ENCODE data around the gene CYREN.

The CYREN gene

GRCh38 chr7:135180122-135180521 lies 9.6 kb upstream of the CYREN start:
- Histone ChIP-seq H3K36me3 (ENCODE audit: low read depth) (peaks cover 56% of the 10 kb centered on the region), H3K9me3 (ENCODE audit: severe bottlenecking) (peaks cover 19% of the 10 kb centered on the region), H3K27ac (ENCODE audit: poor library complexity, severe bottlenecking) (no peak overlapping the region), H3K4me1 (ENCODE audit: insufficient read depth, poor library complexity, severe bottlenecking) (peaks cover 27% of the 10 kb centered on the region), H3K4me3 (ENCODE audit: severe bottlenecking) (no peak overlapping the region), H3K27me3 (ENCODE audit: insufficient read depth, poor library complexity, severe bottlenecking) (no peaks in the 10 kb centered on the region)
- ATAC-seq (ENCODE audit: low read depth) (no peak), DNase-seq (ENCODE audit: low spot score) (no peak)
- no peak for TF ChIP-seq CTCF (IDR thresholded peaks at IDR 0.05; ENCODE audit: poor library complexity, severe bottlenecking)

DNA sequence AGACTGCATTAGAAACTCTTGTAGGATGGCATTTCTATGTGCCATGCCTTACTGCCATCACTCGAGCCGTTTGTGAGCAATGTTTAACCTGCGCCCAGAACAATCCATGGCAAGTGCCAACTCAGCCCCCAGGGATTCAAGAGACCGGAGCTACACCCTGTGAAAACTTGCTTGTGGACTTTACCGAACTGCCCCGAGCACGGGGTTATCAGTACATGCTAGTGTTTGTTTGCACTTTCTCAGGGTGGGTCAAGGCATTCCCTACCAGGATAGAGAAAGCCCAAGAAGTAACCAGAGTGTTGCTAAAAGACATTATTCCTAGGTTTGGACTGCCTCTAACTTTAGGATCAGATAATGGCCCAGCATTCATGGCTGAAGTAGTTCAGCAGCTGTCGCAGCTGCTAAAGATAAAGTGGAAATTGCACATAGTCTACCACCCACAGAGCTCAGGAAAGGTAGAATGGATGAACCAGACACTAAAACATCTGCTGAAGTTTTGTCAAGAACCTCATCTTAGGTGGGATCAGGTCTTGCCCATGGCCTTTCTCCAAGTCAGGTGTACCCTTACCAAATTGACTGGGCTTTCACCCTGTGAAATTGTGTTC lies 8.9 kb upstream of the CYREN start:
- Histone ChIP-seq H3K27me3 (ENCODE audit: insufficient read depth, poor library complexity, severe bottlenecking) (no peaks in the 10 kb centered on the region), H3K4me3 (ENCODE audit: severe bottlenecking) (no peak overlapping the region), H3K9me3 (ENCODE audit: severe bottlenecking) (peaks cover 19% of the 10 kb centered on the region), H3K4me1 (ENCODE audit: insufficient read depth, poor library complexity, severe bottlenecking) (peaks cover 27% of the 10 kb centered on the region), H3K36me3 (ENCODE audit: low read depth) (peaks cover 55% of the 10 kb centered on the region), H3K27ac (ENCODE audit: poor library complexity, severe bottlenecking) (no peak overlapping the region)
- DNase-seq (ENCODE audit: low spot score) (no peak), ATAC-seq (ENCODE audit: low read depth) (no peak)
- TF ChIP-seq CTCF (IDR thresholded peaks at IDR 0.05; ENCODE audit: poor library complexity, severe bottlenecking): no peak

- Histone ChIP-seq H3K4me1 (ENCODE audit: insufficient read depth, poor library complexity, severe bottlenecking) (peaks cover 27% of the 10 kb centered on the region), H3K36me3 (ENCODE audit: low read depth) (peaks cover 50% of the 10 kb centered on the region), H3K27me3 (ENCODE audit: insufficient read depth, poor library complexity, severe bottlenecking) (no peaks in the 10 kb centered on the region), H3K27ac (ENCODE audit: poor library complexity, severe bottlenecking) (peak overlapping the region; percentile 97), H3K9me3 (ENCODE audit: severe bottlenecking) (peaks cover 19% of the 10 kb centered on the region), H3K4me3 (ENCODE audit: severe bottlenecking) (no peak overlapping the region)
- DNase-seq (ENCODE audit: low spot score) (no peak), ATAC-seq (ENCODE audit: low read depth) (no peak)
- TF ChIP-seq CTCF (IDR thresholded peaks at IDR 0.05; ENCODE audit: poor library complexity, severe bottlenecking): no peak
Measured at GRCh38 chr7:135178364-135178763, 7.9 kb upstream of the CYREN start.

DNA sequence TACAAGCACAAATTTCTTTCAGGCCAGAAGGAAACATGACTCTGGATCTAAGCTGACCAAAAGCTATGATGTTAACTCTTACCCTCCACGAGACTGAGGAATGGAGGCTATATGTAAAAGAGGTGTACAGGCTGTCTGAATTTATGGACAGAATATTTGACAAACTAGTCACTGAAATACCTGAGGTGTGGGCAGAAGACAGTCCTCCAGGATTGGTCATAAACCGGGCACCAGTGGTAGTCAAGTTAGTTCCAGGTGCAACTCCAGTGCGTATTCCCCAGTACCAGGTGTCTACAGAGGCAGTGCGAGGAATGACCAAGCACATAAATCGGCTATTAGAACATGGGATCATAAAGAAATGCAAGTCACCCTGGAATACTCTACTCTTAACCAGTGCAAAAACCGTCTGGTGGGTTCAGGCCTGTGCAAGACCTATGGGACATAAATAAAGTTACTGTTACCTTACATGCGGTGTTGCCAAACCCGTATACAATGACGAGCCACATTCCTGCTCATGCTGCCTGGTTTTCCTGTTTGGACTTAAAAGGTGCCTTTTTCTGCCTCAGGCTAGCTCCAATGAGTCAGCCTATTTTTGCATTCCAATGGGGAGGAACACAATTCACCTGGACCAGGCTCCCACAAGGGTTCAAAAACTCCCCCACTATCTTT lies 6.7 kb upstream of the CYREN start:
- H3K9me3 ChIP-seq (ENCODE audit: severe bottlenecking): peaks cover 19% of the 10 kb centered on the region
- no peak for TF ChIP-seq CTCF (IDR thresholded peaks at IDR 0.05; ENCODE audit: poor library complexity, severe bottlenecking)
- peak; percentile 84 for ATAC-seq (ENCODE audit: low read depth)
- H3K27ac ChIP-seq (ENCODE audit: poor library complexity, severe bottlenecking): peak overlapping the region; percentile 97
- H3K27me3 ChIP-seq (ENCODE audit: insufficient read depth, poor library complexity, severe bottlenecking): no peaks in the 10 kb centered on the region
- no peak overlapping the region for H3K4me3 ChIP-seq (ENCODE audit: severe bottlenecking)
- H3K4me1 ChIP-seq (ENCODE audit: insufficient read depth, poor library complexity, severe bottlenecking): peaks cover 27% of the 10 kb centered on the region
- peak; percentile 83 for DNase-seq (ENCODE audit: low spot score)
- peaks cover 44% of the 10 kb centered on the region for H3K36me3 ChIP-seq (ENCODE audit: low read depth)

GRCh38 chr7:135175931-135176330 lies 5.4 kb upstream of the CYREN start:
- H3K27me3 ChIP-seq (ENCODE audit: insufficient read depth, poor library complexity, severe bottlenecking): no peaks in the 10 kb centered on the region
- H3K4me1 ChIP-seq (ENCODE audit: insufficient read depth, poor library complexity, severe bottlenecking): peaks cover 29% of the 10 kb centered on the region
- H3K27ac ChIP-seq (ENCODE audit: poor library complexity, severe bottlenecking): peak overlapping the region; percentile 97
- DNase-seq (ENCODE audit: low spot score) (no peak), ATAC-seq (ENCODE audit: low read depth) (peak; percentile 40)
- H3K9me3 ChIP-seq (ENCODE audit: severe bottlenecking): peaks cover 8% of the 10 kb centered on the region
- no peak for TF ChIP-seq CTCF (IDR thresholded peaks at IDR 0.05; ENCODE audit: poor library complexity, severe bottlenecking)
- H3K36me3 ChIP-seq (ENCODE audit: low read depth): peaks cover 34% of the 10 kb centered on the region
- H3K4me3 ChIP-seq (ENCODE audit: severe bottlenecking): no peak overlapping the region

Measured in RWPE2 (cell line).